ENCODE measurements around the gene SOX21.

- no peak for TF ChIP-seq MTA3 (IDR thresholded peaks at IDR 0.05; ENCODE audit: borderline replicate concordance, low read length)
- no peak for TF ChIP-seq CHD4 (IDR thresholded peaks at IDR 0.05)
- TF ChIP-seq NRF1 (conservative IDR thresholded peaks at IDR 0.05; ENCODE audit: low read depth, low read length), result no peak
- TF ChIP-seq NR2F1 (conservative IDR thresholded peaks at IDR 0.05), result no peak
- no peak for TF ChIP-seq SUZ12 (IDR thresholded peaks at IDR 0.05; ENCODE audit: unreplicated experiment)
- TF ChIP-seq, protein P1, sequence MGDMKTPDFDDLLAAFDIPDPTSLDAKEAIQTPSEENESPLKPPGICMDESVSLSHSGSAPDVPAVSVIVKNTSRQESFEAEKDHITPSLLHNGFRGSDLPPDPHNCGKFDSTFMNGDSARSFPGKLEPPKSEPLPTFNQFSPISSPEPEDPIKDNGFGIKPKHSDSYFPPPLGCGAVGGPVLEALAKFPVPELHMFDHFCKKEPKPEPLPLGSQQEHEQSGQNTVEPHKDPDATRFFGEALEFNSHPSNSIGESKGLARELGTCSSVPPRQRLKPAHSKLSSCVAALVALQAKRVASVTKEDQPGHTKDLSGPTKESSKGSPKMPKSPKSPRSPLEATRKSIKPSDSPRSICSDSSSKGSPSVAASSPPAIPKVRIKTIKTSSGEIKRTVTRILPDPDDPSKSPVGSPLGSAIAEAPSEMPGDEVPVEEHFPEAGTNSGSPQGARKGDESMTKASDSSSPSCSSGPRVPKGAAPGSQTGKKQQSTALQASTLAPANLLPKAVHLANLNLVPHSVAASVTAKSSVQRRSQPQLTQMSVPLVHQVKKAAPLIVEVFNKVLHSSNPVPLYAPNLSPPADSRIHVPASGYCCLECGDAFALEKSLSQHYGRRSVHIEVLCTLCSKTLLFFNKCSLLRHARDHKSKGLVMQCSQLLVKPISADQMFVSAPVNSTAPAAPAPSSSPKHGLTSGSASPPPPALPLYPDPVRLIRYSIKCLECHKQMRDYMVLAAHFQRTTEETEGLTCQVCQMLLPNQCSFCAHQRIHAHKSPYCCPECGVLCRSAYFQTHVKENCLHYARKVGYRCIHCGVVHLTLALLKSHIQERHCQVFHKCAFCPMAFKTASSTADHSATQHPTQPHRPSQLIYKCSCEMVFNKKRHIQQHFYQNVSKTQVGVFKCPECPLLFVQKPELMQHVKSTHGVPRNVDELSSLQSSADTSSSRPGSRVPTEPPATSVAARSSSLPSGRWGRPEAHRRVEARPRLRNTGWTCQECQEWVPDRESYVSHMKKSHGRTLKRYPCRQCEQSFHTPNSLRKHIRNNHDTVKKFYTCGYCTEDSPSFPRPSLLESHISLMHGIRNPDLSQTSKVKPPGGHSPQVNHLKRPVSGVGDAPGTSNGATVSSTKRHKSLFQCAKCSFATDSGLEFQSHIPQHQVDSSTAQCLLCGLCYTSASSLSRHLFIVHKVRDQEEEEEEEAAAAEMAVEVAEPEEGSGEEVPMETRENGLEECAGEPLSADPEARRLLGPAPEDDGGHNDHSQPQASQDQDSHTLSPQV (IDR thresholded peaks at IDR 0.05), result no peak
- no peak for TF ChIP-seq GATAD2B (conservative IDR thresholded peaks at IDR 0.05; ENCODE audit: low read depth)
- TF ChIP-seq, protein P2, sequence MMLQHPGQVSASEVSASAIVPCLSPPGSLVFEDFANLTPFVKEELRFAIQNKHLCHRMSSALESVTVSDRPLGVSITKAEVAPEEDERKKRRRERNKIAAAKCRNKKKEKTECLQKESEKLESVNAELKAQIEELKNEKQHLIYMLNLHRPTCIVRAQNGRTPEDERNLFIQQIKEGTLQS (IDR thresholded peaks at IDR 0.05; ENCODE audit: borderline replicate concordance, extremely low read depth, low read depth, low read length), result no peak
- no peak for TF ChIP-seq EGR1 (IDR thresholded peaks at IDR 0.05; ENCODE audit: borderline replicate concordance in 1 of 2, low read depth in 2 of 2, low read length in 2 of 2)
Observed at GRCh38 chr13:94722609-94723345, 10.4 kb upstream of the SOX21 start.

Data from GM12878 (cell line).